Measurements from ENCODE around the gene SLC38A4.

- TF ChIP-seq KDM5A (IDR thresholded peaks at IDR 0.05; ENCODE audit: low read length) (no peak), EP300 (IDR thresholded peaks at IDR 0.05; ENCODE audit: borderline replicate concordance in 1 of 2, low read depth in 2 of 2, low read length in 2 of 2) (no peak), USF2 (IDR thresholded peaks at IDR 0.05; ENCODE audit: low read length) (no peak), CTCF (IDR thresholded peaks at IDR 0.05; ENCODE audit: control extremely low read depth in 1 of 3, insufficient read depth in 1 of 3, low read depth in 1 of 3, low read length in 3 of 3) (no peak), CTBP2 (IDR thresholded peaks at IDR 0.05; ENCODE audit: borderline replicate concordance, insufficient read depth, insufficient read length, low read length) (no peak), ZNF274 (IDR thresholded peaks at IDR 0.05; ENCODE audit: borderline replicate concordance, extremely low read depth, low read length) (no peak)
Measured at GRCh38 chr12:46801293-46801692, 24.5 kb downstream of the SLC38A4 start.
